CD4-positive, alpha-beta T cell treated with Interleukin-21 for 1 hour (primary cell): ENCODE data around the gene ARID2.

ENCODE experiments used
- DNase-seq: peaks from one replicate; pipeline ENCODE4 v3.0.0-alpha.2; 2020

ARID2 gene

DNA sequence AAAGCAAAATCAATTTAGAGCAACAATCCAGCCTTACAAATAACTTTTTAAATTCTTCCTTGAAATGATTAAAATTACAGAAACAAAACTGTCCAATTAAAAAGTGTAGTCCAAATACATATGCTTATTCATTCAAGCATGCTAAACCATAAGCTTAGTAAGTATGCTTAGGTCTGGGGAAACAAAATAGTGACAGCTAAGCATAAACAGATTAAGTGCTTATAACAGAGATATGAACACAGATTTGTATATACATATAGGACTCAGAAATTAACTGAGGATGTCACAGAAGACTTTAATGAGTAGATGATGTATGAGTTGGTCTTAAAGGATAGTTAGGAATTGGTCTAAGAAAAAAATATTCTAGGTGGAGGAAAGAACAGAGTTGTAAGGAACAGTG, 219.0 kb downstream of the ARID2 start:
- no peak for DNase-seq
